Calu3 (cell line): Measurements from ENCODE around the gene CARMIL1. TPM values are rescaled to one million over a fixed set of nuclear protein-coding genes. Genes with fewer than 3 reads are reported as not detected.
A peak's percentile ranks its signal among the peaks of the same experiment; 100 is the strongest.

ENCODE experiments used
- BruUV-seq: library from RNA; stranded (reverse); fragments of 400-500 nt; replicated peaks from 2 replicates; lab custom pipeline; 2021; lab: Mats Ljungman, UMichigan
- CTCF ChIA-PET: fragments of 300-600 bp; sonication (Branson Sonifier 250); formaldehyde crosslinking; loops from one replicate; lab custom pipeline; 2022; ENCODE audit warnings: antibody characterized with exemption; lab: Charles Lee
- DNase-seq: peaks from one replicate; pipeline ENCODE4 v3.0.0; 2022
- H3K27ac Mint-ChIP-seq: one replicate; pipeline ENCODE4 v1.8.0; 2022; ENCODE audit warnings: mixed read lengths; ENCODE audit not compliant: unreplicated experiment
- H3K27me3 Mint-ChIP-seq: one replicate; pipeline ENCODE4 v1.8.0; 2022; ENCODE audit warnings: mixed read lengths; ENCODE audit not compliant: unreplicated experiment
- H3K36me3 Mint-ChIP-seq: one replicate; pipeline ENCODE4 v1.8.0; 2022; ENCODE audit warnings: mild to moderate bottlenecking, moderate library complexity, mixed read lengths; ENCODE audit not compliant: insufficient read depth, unreplicated experiment
- H3K4me1 Mint-ChIP-seq: one replicate; pipeline ENCODE4 v1.8.0; 2022; ENCODE audit warnings: mild to moderate bottlenecking, low read depth, mixed read lengths; ENCODE audit not compliant: unreplicated experiment
- H3K4me3 Mint-ChIP-seq: one replicate; pipeline ENCODE4 v1.8.0; 2022; ENCODE audit warnings: mild to moderate bottlenecking, low read depth, moderate library complexity, mixed read lengths; ENCODE audit not compliant: unreplicated experiment
- H3K9me3 Mint-ChIP-seq: one replicate; pipeline ENCODE4 v1.8.0; 2022; ENCODE audit warnings: low read depth, mixed read lengths; ENCODE audit not compliant: unreplicated experiment
- intact Hi-C: fragments of 100-400 bp; cut with micrococcal nuclease; formaldehyde crosslinking; loops from one replicate; pipeline ENCODE4 v1.10.0; 2022; ENCODE audit not compliant: unreplicated experiment
- total RNA-seq: library from RNA; stranded (reverse); gene quantifications from 2 replicates; pipeline ENCODE4 v1.2.3, GENCODE V29; 2022
- TF ChIP-seq, protein P1 (sequence below): fragments of 200-600 bp; IDR thresholded peaks from one replicate; pipeline ENCODE4 v1.8.0; 2022; ENCODE audit warnings: antibody characterized with exemption; ENCODE audit not compliant: unreplicated experiment

The CARMIL1 gene
- total RNA-seq, 1 experiment from 2014 or later = 92.4 TPM

DNA sequence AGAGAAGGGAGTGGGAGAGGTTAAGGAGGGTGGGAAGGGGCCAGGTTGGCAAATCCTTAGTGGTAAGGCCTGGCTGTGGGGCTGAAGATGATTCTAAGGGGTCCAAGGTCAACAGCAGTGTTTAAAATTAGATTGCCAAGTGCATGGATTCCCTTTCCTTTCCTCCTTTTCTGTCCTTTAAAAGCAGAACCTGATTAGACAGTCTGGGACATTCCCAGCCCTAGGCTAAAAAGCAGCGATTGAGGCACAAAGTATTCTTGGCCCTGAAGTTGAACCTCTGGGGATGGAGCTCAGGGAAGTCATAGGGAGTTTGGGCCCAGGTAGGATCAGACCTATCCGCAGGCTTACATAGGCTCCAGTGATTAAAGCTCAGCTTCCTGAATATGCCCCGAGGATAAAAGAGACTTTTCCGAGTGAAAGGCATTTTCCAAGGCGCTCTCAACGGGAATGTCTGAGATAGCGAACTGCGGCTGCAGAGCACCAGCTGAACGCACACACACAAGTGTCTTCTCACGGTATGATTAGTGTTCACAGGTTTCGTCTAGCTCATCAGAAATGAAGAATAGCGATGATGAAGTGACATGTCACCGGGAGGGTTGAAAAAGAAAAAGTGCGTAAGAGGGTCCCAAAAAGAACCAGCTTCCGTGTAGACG lies 787 bp upstream of the CARMIL1 start:
- intact Hi-C loops = loop anchor here (1.0 to 5.0 kb wide), 5 partner anchors 13 to 212 kb away; no protein-coding TSS in a partner anchor
- CTCF ChIA-PET = interaction anchor here (0.9 to 4.9 kb wide), 21 partner anchors 8 to 363 kb away, joined by 3 to 107 read pairs (median 8); no protein-coding TSS in a partner anchor
- H3K9me3 Mint-ChIP-seq = no peaks in the 10 kb centered on the region
- peak overlapping the region; percentile 75 for H3K27ac Mint-ChIP-seq
- H3K4me3 Mint-ChIP-seq = peak overlapping the region; percentile 76
- peaks cover 46% of the 10 kb centered on the region for H3K36me3 Mint-ChIP-seq
- H3K4me1 Mint-ChIP-seq = peaks cover 61% of the 10 kb centered on the region
- TF ChIP-seq, protein P1, sequence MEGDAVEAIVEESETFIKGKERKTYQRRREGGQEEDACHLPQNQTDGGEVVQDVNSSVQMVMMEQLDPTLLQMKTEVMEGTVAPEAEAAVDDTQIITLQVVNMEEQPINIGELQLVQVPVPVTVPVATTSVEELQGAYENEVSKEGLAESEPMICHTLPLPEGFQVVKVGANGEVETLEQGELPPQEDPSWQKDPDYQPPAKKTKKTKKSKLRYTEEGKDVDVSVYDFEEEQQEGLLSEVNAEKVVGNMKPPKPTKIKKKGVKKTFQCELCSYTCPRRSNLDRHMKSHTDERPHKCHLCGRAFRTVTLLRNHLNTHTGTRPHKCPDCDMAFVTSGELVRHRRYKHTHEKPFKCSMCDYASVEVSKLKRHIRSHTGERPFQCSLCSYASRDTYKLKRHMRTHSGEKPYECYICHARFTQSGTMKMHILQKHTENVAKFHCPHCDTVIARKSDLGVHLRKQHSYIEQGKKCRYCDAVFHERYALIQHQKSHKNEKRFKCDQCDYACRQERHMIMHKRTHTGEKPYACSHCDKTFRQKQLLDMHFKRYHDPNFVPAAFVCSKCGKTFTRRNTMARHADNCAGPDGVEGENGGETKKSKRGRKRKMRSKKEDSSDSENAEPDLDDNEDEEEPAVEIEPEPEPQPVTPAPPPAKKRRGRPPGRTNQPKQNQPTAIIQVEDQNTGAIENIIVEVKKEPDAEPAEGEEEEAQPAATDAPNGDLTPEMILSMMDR = no peak
- no peak for DNase-seq
- BruUV-seq = TSS peak; percentile 41
- H3K27me3 Mint-ChIP-seq = no peaks in the 10 kb centered on the region

DNA sequence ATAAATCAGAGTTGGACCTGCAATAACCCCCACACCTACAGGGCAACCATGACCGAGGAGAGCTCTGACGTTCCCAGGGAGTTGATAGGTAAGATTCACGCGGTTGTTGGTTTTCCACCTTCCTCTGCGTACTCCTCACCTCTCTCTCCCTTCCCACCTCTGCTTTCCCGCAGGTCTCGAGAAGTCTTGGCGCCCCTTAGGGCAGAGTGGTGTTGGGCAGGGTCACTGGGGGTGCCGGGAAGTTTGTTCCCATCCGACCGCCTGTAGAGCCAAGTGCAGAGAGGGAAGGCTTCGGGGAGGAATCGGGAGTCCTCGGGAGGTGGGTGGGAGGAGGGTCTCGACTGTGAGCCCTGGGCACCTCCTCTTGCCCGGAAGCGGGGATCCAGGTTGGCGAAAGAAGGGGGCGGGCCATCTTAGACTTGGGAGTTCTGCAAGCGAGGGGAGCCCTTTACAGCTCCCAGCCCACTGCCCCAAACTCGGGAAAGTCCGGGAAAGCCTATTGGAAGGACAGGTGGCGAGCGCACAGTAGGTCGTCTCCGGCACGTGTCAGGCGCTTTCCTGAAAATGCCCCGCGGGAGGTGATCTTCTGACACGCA lies 672 bp downstream of the CARMIL1 start:
- H3K9me3 Mint-ChIP-seq = no peaks in the 10 kb centered on the region
- peak overlapping the region; percentile 76 for H3K4me3 Mint-ChIP-seq
- H3K27me3 Mint-ChIP-seq = no peaks in the 10 kb centered on the region
- intact Hi-C loops = loop anchor here (1.0 to 5.0 kb wide), 4 partner anchors 31 to 147 kb away; no protein-coding TSS in a partner anchor
- BruUV-seq = TSS peak; percentile 35
- peaks cover 55% of the 10 kb centered on the region for H3K4me1 Mint-ChIP-seq
- CTCF ChIA-PET = interaction anchor here (0.6 to 4.9 kb wide), 48 partner anchors 8 to 619 kb away, joined by 3 to 107 read pairs (median 7); no protein-coding TSS in a partner anchor
- H3K27ac Mint-ChIP-seq = peak overlapping the region; percentile 90
- peaks cover 48% of the 10 kb centered on the region for H3K36me3 Mint-ChIP-seq
- TF ChIP-seq, protein P1 = no peak
- DNase-seq = peak; percentile 78

DNA sequence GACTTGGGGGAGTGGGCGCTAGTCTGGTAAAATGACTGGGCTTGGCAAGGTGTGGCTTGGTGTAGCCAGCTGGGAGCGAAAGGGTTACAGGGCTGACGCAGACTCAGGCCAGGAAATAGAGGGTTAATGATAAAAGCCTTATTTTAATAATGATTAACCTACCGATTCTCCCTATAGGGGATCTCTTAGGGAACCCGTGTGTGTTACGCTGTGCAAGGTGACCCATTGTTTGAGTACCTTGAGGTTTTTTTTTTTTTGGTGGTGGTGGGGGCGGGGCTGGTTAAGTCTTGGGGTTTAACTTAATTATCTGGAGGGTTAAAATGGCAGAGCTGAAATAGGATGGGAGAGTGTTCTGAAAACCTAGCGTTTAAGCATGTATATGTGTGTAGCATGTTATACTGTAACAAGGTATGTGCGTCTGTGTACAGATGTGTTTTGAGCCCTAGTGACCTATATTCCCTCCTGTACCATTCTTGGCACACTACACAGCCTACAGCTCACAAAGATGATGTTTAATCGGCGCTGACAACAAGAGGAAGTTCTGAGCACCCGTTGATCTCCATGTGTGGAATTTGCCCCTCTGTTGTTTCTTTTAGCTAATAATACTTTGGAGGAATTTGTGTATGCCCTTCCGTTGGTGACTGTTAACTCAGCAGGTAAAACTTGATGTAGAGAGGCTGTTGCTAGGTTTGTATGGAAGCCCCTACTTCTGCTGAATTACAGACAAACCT lies 1.3 kb downstream of the CARMIL1 start:
- H3K4me1 Mint-ChIP-seq = peaks cover 62% of the 10 kb centered on the region
- TF ChIP-seq, protein P1 = no peak
- no peaks in the 10 kb centered on the region for H3K27me3 Mint-ChIP-seq
- H3K9me3 Mint-ChIP-seq = no peaks in the 10 kb centered on the region
- CTCF ChIA-PET = interaction anchor here (0.6 to 4.9 kb wide), 18 partner anchors 10 to 391 kb away, joined by 3 to 107 read pairs (median 5); no protein-coding TSS in a partner anchor
- peak; percentile 76 for DNase-seq
- peak overlapping the region; percentile 76 for H3K4me3 Mint-ChIP-seq
- peak overlapping the region; percentile 90 for H3K27ac Mint-ChIP-seq
- no TSS peak for BruUV-seq
- peaks cover 55% of the 10 kb centered on the region for H3K36me3 Mint-ChIP-seq
- intact Hi-C loops = loop anchor here (1.0 kb wide), 1 partner anchor 31 kb away; no protein-coding TSS in a partner anchor

DNA sequence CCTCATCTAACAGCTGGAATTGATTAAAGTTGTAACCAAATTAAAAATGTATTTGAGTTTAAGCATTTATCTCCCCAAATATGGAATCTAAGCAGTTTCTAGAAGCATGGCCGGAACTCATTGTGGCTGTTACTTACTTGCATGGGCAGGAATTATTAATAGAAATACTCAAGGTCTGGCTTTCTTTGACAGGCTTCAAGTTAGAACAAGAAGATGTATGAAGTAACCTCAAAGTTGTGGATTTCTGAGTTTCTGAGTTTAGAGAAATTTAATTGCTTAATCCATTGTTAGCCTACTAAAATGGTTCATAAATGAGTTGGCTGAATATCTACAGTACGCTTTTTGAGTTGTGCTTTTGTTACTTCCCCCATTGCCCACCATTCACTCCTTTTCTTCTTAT lies 7.7 kb downstream of the CARMIL1 start:
- Mint-ChIP-seq H3K4me3 (no peak overlapping the region), H3K4me1 (peaks cover 76% of the 10 kb centered on the region), H3K36me3 (peaks cover 27% of the 10 kb centered on the region), H3K27ac (no peak overlapping the region), H3K9me3 (no peaks in the 10 kb centered on the region), H3K27me3 (no peaks in the 10 kb centered on the region)
- TF ChIP-seq, protein P1 = no peak
- BruUV-seq = no TSS peak
- DNase-seq = no peak
- CTCF ChIA-PET = interaction anchor here (1.0 to 1.5 kb wide), 3 partner anchors 10 to 25 kb away, joined by 3 to 5 read pairs (median 3); no protein-coding TSS in a partner anchor
- intact Hi-C loops = no loop called here
